HL-60 (cell line): Measurements from ENCODE around the gene NMBR.

Source experiments
- DNase-seq, 2 experiments: peaks; one replicate each; pipeline ENCODE4 v3.0.0-alpha.2; 2010 to 2020; ENCODE audit warnings: low read depth in 1 of 2, low spot score in 1 of 2
- H3K27ac ChIP-seq: fragments of 250-450 bp; sonication (Bioruptor Pico); replicated peaks from 2 replicates; pipeline ENCODE4 v1.5.1; 2020; ENCODE audit warnings: mild to moderate bottlenecking, moderate library complexity
- H3K27me3 ChIP-seq: fragments of 250-450 bp; sonication (Bioruptor Pico); 2 replicates; pipeline ENCODE4 v1.5.1; 2021; ENCODE audit warnings: mild to moderate bottlenecking, moderate library complexity; ENCODE audit not compliant: insufficient read depth, poor library complexity, severe bottlenecking
- H3K4me3 ChIP-seq: replicated peaks from 2 replicates; pipeline ENCODE4 v1.5.1; 2011; ENCODE audit warnings: mild to moderate bottlenecking, control low read depth, low read length; ENCODE audit not compliant: insufficient read depth
- CTCF ChIP-seq: IDR thresholded peaks from one replicate; pipeline ENCODE4 v1.5.1; 2011; ENCODE audit warnings: low read length, control low read depth, inconsistent platforms; ENCODE audit not compliant: insufficient read depth
- GABPA ChIP-seq: IDR thresholded peaks from 2 replicates; pipeline ENCODE4 v1.6.1; 2012; ENCODE audit warnings: low read depth
- POLR2AphosphoS5 ChIP-seq: IDR thresholded peaks from 2 replicates; pipeline ENCODE4 v1.6.1; 2012; ENCODE audit warnings: low read depth
- REST ChIP-seq: IDR thresholded peaks from 2 replicates; pipeline ENCODE4 v1.6.1; 2012; ENCODE audit warnings: low read depth; ENCODE audit not compliant: insufficient replicate concordance
- SPI1 ChIP-seq: IDR thresholded peaks from 2 replicates; pipeline ENCODE4 v1.6.1; 2012; ENCODE audit warnings: low read depth, mild to moderate bottlenecking, borderline replicate concordance

NMBR gene

GRCh38 chr6:142130814-142131213, 16.1 kb downstream of the NMBR start:
- DNase-seq = no peak
- Histone ChIP-seq H3K27me3 (no peaks in the 10 kb centered on the region), H3K27ac (no peak overlapping the region), H3K4me3 (no peak overlapping the region)
- no peak for TF ChIP-seq CTCF
- no peak for TF ChIP-seq REST

- no peak for DNase-seq
- no peak overlapping the region for H3K4me3 ChIP-seq
- H3K27me3 ChIP-seq = no peaks in the 10 kb centered on the region
- TF ChIP-seq POLR2AphosphoS5 (no peak), GABPA (no peak), SPI1 (no peak), REST (no peak), CTCF (no peak)
- no peak overlapping the region for H3K27ac ChIP-seq
Measured at GRCh38 chr6:142121342-142121741, 25.6 kb downstream of the NMBR start.

- no peak overlapping the region for H3K27ac ChIP-seq
- TF ChIP-seq GABPA (no peak), REST (no peak), CTCF (no peak), SPI1 (no peak), POLR2AphosphoS5 (no peak)
- H3K27me3 ChIP-seq = peaks cover 2% of the 10 kb centered on the region
- DNase-seq = no peak
- H3K4me3 ChIP-seq = no peak overlapping the region
Measured at GRCh38 chr6:142118925-142119324, 28.0 kb downstream of the NMBR start.
